ENCODE measurements around the gene RAB28.

Gene RAB28

GRCh38 chr4:13484122-13484748 lies at the start of gene RAB28:
RAB28 (minus strand) TSS chr4:13484340.
- DNase-seq: peak; percentile 91

DNA sequence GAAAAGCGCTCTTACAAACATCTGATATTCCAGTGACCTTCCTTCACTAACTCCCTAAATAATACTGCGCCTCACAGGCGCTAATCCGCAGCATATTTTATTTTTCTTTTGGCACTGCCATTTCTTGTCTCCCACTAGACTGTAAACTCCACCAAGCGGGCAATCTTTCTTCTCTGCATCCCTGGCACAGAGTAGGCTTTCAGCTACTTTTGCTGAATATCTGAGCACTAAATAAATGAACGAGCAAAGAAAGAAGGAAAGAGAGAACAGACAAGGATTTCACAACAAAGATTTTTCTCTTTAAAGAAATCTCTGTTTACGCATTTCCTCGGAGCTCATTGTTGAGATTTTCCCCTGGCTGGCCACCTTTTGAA lies 47.5 kb upstream of the RAB28 start:
- no peak for DNase-seq

DNA sequence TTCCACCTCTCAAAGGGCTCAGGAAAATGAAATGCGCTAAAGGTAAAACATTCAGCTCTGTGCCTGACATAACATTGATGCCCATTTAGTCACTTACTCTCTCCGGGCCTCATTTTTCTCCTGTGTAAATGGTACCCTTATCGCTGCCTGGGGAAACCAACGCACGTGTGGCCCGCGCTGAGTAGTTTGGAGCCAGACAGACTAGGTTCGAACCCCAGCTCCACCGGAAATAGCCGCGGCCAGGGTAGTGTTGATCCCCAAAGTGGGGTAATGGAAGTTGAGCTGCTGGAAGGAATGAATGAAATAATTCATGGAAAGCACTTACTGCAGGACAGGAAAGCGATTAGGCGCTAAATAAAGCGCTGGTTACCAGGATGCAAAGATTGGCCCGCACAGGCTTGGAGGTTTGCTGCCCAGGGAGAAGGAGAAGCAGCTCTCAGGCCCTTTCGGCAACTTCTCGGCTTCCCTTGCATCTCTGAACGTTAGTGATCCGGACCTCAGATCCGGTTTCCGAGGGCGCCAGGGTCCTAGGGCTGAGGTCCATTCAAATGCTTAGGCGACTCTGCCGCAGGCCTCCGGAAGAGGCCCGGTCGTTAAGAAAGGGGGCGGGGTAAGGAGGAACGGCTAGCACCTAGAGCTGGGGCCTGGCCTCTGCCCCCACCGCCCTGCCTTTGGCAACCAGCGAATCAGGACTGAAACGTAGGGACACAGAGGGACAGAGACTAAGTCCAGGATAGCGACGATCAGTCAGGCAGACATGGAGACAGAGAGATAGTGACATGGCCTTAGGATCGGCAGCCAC lies 46.9 kb upstream of the RAB28 start:
- no peak for DNase-seq

GRCh38 chr4:13529128-13529919 lies 45.2 kb upstream of the RAB28 start:
- DNase-seq: no peak

DNA sequence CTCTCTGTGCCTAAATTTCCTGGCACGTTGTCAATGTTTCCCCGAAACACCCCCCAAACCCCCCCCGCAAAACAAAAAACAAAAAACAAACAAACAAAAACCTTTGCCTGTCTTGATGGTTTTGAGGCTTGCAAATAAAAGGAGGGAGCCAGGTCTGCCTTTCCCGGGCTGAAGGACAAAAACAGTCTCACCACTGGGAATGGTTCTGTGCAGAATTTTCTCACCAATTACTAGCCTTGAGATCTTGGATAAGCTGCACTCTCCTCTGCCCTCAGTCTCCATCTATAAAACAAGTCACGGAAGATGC lies 44.6 kb upstream of the RAB28 start:
- no peak for DNase-seq

- peak; percentile 4 for DNase-seq
These were observed 44.1 kb upstream of the RAB28 start for GRCh38 chr4:13527981-13528820.

- DNase-seq: peak; percentile 8
These were observed 43.2 kb upstream of the RAB28 start for GRCh38 chr4:13527192-13527980.

DNA sequence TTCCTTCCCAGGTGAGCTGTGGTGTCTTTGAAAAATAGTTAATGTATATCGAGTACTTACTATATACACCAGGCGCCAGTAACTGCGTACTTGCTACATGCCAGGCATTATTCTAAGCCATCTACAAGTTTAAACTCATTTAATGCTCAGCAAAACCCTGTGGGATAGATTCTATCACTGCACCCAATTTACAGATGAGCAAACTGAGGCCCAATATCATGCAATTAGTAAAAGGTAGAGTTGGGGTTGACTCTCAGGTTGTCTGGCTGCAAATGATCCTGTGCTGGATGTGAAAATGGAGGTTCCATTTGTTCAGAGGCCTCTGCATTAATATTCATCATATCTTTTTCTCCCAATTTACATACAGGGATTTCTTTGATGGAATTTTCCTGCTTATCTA lies 42.5 kb upstream of the RAB28 start:
- no peak for DNase-seq

DNA sequence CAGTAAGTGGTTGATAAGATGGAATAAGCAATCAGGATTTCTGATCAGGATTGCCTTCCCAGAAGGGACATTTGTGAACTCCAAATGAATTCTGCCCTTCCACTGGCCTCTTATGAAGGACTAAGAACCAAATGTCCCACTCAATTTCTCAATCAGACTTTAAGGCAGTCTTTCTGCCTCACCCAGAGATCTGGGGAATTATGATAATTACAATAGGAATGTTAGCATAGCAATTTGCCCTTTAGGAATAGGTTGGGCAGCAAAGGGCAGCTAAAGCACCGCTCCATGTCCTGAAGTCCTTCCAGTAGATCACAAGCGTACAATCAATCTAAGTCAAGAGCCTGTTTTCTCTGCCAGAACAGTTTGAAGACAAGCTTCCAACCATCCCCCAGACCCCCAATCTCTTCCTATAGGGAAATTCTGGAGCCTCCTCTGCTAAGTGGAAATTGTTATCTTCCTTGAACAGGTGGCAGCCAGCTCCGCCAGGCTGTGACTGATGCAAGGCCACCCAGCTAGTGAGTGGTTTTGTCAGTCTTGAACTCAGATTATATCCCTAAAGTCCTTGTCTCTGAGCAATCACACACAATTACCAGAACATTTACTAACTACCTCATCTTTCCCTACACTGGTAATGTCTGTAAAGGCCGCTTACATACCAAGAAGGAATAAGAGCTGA lies 41.6 kb upstream of the RAB28 start:
- no peak for DNase-seq

DNA sequence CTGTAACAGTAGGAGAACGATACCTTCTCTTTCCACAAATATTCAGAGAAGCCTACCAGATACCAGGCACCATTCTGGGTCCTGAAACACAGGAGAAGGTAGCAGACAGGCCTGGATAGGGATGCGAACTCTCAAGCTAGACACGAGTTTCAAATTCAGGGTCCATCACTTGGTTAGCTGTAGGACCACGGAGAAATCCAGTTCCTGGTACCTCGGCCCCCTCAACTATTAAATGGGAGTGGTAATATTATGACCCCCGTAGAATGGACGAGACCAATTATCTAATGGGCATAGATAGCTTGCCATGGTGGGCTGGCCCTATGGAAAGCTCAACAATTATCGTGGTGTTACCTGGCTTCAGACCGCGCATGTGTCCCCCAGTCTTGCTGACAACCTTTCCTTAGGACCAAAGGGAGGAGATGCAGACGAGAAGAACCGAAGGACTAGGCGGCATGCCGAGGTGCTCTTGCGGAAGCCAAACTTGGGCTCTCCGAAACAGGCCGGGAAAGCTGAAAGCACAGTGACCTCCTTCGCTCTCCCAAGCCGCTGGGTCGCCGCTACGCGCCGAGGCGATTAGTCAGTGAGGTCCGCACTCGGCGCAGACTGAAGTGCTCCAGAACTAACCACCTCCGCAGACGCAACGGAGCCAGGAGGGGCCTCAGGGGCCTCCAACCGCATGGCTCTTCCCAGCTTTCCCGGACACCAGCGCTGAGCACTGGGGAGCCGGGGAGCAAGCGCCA lies 40.5 kb upstream of the RAB28 start:
- no peak for DNase-seq

DNA sequence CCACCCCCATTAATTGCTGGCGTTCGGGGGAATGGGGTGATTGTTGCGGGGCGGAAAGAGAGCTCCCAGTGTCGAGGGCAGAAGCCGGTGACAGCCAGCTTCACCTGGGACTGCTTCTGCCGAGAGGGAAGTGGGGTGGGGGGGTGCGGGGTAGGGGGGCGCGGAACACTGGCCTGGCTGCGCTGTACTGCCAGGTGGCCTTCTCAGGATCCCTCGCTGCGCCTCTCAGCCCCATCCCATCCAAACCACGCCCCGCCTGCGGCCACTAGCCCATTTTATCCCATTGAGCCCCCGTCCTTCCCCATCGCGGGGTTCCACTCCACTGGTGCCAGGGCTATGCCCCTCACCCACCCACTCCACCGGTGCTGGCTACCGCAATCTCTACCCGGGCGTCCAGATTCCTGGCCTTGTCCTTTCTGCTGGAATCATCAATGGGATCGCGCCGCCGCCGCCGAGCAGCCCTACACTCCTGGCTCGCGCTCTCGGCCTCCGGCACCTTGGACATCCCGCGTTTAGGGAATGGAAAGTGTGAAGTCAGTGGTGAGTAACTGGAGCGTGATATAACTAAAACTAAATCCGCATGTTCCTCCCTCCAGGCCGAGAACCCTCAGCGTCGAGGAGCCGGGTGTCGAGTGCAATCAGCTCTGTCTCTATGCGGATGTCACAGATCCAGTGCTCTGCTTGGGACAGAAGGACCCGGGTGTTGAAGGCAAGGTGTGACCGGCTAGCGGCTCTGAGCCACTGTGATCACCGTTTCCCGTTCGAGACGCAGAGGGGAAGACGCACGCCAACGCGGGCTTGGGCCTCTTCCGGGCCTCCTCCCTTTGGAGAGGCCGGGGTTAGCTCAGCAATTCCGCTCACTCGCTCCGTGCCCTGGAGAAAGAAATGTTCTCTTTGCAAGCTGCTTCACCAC lies 39.7 kb upstream of the RAB28 start:
- no peak for DNase-seq

GRCh38 chr4:13523105-13523477 lies 39.0 kb upstream of the RAB28 start:
- no peak for DNase-seq

GRCh38 chr4:13522282-13523104 lies 38.4 kb upstream of the RAB28 start:
- DNase-seq: no peak

DNA sequence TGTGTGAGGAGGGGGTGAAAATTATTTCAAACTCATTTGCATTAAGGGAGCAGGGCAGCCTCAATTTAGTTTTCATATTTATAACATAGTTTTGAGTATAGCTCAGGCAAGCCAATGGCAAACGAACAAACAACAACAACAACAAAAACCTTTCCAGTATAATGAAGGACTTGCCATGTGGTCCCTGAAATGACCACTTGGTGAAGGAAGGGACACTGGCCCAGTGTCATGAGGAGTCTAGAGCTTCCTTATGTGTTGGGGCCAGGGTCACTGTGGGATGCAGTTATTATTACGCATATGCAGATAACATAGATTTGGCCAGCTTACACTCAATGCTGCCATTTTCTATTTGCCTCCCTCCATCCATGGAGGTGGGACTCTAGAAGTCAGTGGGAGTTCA lies 36.9 kb upstream of the RAB28 start:
- no peak for DNase-seq

- DNase-seq: no peak
These were observed 32.2 kb upstream of the RAB28 start for GRCh38 chr4:13516315-13516860.

GRCh38 chr4:13515268-13515667 lies 31.1 kb upstream of the RAB28 start:
- DNase-seq: no peak

GRCh38 chr4:13514722-13515121 lies 30.6 kb upstream of the RAB28 start:
- no peak for DNase-seq

- DNase-seq: no peak
These were observed 27.0 kb upstream of the RAB28 start for GRCh38 chr4:13511101-13511500.

DNA sequence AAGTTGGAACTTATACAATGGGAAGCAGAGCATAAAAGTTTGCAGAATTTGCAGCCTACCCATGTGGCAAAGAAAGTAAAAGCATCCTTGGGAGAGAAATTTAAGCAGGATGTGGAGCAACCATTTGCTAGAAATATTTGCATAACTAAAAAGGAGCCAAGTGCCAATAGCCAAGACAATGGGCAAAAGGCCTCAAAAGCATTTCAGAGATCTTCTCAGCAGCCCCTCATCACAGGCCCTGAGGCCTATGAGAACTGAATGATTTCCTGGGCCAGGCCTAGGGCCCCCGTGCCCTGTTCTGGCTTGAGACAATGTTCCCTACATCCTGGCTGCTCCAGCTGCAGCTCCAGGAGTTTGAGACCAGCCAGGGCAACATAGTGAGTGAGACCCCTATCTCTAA lies 25.3 kb upstream of the RAB28 start:
- no peak for DNase-seq
